HG02943 (cell line): ENCODE results near the gene AKT3.
"Not testable (repeated sequence)": the region's sequence is repeated elsewhere in the genome, so short reads cannot be mapped to it uniquely, and the experiment has no call there.

Experiments used
- ATAC-seq: cut with Tn5 transposase; IDR thresholded peaks from one replicate; pipeline ENCODE4 v1.9.1; 2021; ENCODE audit warnings: mild to moderate bottlenecking, low read depth, moderate library complexity; ENCODE audit not compliant: unreplicated experiment

The AKT3 gene

DNA sequence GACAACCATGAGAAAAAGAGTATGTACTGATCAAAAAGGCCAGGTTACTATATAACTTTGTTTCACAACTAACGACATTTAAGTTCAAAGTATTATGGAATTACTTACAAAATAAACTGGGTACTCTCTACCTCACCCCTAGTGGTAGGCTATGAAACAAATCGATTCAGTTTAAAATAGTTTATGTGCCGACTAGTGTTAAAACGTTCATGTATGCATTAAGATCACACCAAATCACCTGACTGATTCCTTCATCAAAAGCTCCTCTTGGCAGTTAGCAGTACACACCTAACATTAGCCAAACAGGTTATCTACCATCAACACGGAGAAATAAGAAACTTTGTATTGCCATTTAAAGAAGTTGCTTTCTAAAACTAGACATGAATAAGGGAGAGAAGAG lies 137.1 kb downstream of the AKT3 start:
- ATAC-seq, result no peak

- no peak for ATAC-seq
Measured at GRCh38 chr1:243712242-243712641, 137.8 kb downstream of the AKT3 start.

- ATAC-seq, result no peak
Measured at GRCh38 chr1:243710467-243710866, 139.6 kb downstream of the AKT3 start.

GRCh38 chr1:243708210-243708609 lies 141.8 kb downstream of the AKT3 start:
- ATAC-seq, result no peak

DNA sequence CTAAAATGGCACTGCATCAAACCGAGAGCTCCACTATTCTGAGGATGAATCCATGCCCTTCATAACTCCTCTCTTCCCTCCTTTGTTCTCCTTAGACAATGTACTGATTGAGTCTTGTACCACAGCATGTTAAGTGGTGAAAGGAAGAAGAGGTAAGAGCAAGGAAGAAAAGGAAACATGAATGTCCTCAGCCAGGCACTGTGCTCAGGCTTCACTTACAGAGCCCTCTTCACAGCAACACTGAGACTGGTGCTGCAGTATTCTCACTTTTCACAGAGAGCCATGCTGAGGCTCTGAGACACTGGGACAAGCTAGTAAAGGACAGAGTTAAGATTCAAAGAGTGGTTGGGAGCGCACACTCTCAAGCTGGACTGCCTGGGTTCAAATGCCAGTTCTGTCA lies 143.5 kb downstream of the AKT3 start:
- ATAC-seq, result no peak

DNA sequence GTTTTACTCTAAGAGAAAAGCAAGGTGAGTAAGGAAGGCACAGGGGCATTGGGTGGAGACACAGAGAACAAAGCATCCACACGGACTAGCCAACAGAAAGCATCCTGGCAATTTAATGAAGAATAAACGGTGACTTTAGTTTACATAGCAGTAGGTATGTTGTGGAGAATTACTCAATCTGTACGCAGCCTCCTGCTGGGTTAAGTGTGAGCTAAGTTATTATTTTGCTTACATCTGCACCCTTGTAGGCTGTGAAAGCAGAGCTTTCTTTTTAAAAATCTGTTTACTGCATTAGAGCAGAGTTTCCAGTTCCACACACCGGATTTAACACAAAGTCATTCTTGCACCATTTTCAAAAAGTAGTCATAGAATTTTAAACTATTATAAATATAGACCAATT lies 144.5 kb downstream of the AKT3 start:
- no peak for ATAC-seq

- ATAC-seq, result no peak
Measured at GRCh38 chr1:243701872-243702271, 148.2 kb downstream of the AKT3 start.

DNA sequence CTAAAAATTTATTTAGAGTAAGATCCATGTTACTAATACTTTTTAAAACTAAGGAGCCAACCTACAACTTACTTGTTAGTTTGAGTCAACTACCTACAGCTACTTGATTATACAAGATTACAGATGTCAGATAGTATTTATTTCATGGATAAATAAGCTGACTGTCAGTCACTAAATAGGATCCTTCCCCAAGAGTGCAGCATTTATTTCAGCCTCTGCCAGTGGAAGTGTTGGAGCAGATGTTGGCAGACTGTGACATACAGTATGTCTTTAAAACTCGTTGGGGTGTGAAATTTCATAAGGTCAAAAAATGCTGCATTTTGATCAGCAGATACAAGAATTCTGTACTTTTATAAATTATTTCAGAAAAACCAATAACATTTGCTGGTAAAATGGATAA lies 156.2 kb downstream of the AKT3 start:
- ATAC-seq, result no peak

GRCh38 chr1:243686159-243686558 lies 163.9 kb downstream of the AKT3 start:
- no peak for ATAC-seq

DNA sequence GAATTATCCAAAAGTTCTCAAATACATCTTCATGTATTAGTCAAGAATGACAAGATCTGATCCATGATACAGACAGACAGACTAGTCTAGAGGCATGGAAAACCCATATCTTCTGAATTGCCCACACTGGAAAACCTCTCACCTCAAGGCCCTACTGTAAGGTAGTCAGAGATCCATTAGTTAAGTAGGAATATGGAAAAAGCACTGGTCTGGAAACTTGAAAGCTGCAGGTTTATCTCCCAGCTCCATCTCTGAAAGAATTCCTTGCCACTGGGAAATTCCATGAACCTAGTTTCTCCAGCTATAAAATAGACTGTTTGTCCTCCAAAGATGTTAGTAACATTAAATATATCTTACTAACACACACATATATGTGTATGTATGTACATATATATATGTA lies 169.2 kb downstream of the AKT3 start:
- no peak for ATAC-seq

GRCh38 chr1:243672539-243673074 lies 177.4 kb downstream of the AKT3 start:
- no peak for ATAC-seq

GRCh38 chr1:243667591-243667990 lies 182.5 kb downstream of the AKT3 start:
- ATAC-seq, result no peak

- ATAC-seq, result no peak
Measured at GRCh38 chr1:243667133-243667532, 182.9 kb downstream of the AKT3 start.

- no peak for ATAC-seq
Measured at GRCh38 chr1:243663651-243664050, 186.4 kb downstream of the AKT3 start.

DNA sequence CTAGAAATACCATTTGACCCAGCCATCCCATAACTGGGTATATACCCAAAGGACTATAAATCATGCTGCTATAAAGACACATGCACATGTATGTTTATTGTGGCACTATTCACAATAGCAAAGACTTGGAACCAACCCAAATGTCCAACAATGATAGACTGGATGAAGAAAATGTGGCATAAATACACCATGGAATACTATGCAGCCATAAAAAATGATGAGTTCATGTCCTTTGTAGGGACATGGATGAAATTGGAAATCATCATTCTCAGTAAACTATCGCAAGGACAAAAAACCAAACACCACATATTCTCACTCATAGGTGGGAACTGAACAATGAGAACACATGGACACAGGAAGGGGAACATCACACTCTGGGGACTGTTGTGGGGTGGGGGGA lies 187.9 kb downstream of the AKT3 start:
- not testable (repeated sequence) for ATAC-seq

GRCh38 chr1:243658594-243659105 lies 191.4 kb downstream of the AKT3 start:
- ATAC-seq, result no peak

- ATAC-seq, result no peak
Measured at GRCh38 chr1:243657793-243658192, 192.2 kb downstream of the AKT3 start.

- ATAC-seq, result not testable (repeated sequence)
Measured at GRCh38 chr1:243649530-243649929, 200.5 kb downstream of the AKT3 start.

DNA sequence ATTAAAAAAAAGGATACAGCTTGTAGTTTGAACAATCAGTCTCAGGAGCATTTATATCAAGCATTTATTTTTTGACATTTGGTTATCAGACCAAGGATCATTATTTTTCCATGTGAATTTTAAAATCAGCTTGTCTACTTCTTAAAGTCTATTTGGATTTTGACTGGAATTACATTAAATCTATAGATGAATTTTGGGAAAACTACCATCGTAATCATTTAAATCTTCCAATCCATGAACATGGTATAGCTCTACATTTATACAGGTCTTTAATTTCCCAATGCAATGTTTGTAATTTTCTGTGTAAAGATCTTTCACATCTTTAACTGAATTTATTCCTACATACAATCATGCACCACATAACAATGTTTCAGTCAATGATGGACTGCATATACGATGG lies 203.2 kb downstream of the AKT3 start:
- ATAC-seq, result no peak

DNA sequence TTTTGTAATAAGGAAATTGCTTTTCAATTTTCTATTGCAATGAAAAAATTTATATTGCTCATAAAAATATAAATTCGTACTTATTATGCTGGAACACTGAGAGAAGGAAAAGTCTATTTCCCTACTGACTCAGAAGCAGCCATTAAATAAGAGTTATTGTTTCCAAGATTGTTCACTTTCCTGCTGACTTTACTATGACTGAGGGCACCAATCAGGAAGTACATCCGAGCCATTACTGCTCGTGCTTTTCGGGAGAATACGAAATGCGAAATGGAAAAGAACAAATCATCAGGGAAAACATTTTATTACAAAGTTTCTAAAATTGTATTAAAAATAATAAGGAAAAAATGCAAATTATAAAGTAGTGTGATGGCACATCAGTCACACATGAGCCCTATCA lies 204.8 kb downstream of the AKT3 start:
- no peak for ATAC-seq

- no peak for ATAC-seq
Measured at GRCh38 chr1:243642936-243643335, 207.1 kb downstream of the AKT3 start.

DNA sequence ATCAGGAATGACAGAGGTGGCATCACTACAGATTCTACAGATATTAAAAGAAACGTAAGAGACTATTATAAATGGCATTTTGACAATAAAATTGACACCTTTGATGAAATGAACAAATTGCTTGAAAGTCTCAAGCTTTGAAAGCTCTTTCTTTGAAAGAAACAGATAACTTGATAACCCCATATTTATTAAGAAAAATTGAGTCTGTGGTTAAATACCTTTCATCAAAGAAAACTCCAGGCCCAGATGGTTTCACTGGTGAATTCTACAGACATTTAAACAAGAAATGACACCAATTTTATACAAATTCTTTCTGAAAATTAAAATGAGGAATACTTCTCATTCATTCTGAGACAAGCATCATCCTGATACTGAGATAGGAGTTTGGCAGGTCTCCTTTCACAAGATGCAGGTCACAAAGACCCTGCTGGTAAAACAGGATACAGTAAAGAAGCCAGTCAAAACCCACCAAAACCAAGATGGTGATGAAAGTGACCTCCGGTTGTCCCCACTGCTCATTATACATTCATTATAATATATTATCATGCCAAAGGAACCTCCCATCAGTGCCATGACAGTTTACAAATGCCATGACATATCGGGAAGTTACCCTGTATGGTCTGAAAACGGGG lies 210.9 kb downstream of the AKT3 start:
- ATAC-seq, result no peak

DNA sequence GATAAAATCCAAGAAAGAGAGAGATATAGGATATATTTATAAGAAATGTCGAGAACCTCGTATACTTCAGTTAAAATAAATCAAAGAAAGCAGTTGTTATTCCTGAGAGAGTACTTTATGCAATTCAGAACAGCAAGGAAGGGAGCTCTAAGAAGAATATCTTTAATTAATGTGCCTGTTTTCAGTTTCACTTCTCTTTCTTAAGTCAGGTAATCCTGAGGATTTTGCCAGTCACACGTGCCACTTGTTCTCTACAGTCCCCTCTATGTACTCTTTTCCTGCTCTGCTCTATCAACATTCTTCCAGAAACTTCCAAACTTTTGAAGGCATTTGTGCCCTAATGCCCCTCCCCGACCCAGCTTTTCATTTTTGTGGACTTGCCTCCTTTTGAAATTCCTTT lies 211.9 kb downstream of the AKT3 start:
- no peak for ATAC-seq
